Upper lobe of left lung (tissue), 4 donors: Measurements from ENCODE around the gene GDF2.

Experiments used
- CTCF ChIP-seq, 6 experiments: fragments of 450-650 bp in 4 of 6; fragments of 200-600 bp in 2 of 6; sonication (generic) in 2 of 6; IDR thresholded peaks; one replicate each; pipeline ENCODE4 v1.5.1; 2016 to 2019; ENCODE audit warnings: antibody characterized with exemption in 6 of 6
- EP300 ChIP-seq, 4 donors: sonication (generic); formaldehyde crosslinking; IDR thresholded peaks; one replicate each; pipeline ENCODE4 v1.5.1; 2017; ENCODE audit warnings: antibody characterized with exemption in 4 of 4, control low read depth in 2 of 4
- POLR2A ChIP-seq, 4 donors: fragments of 450-650 bp; IDR thresholded peaks; one replicate each; pipeline ENCODE4 v1.5.1; 2016 to 2017; ENCODE audit warnings: antibody characterized with exemption in 4 of 4, mild to moderate bottlenecking in 2 of 4

- TF ChIP-seq CTCF (IDR thresholded peaks at IDR 0.05) = no peak
- TF ChIP-seq EP300 (IDR thresholded peaks at IDR 0.05) = no peak
- no peak for TF ChIP-seq POLR2A (IDR thresholded peaks at IDR 0.05)
These were observed 47.9 kb downstream of the GDF2 start for GRCh38 chr10:47370015-47370767.
